ENCODE data around the gene PLAU.

PLAU gene

GRCh38 chr10:73941300-73941699, 30.4 kb downstream of the PLAU start:
- TF ChIP-seq CTCF (IDR thresholded peaks at IDR 0.05; ENCODE audit: borderline replicate concordance, control extremely low read depth, extremely low read depth, insufficient read depth, missing control alignments): no peak
- no peak for DNase-seq (ENCODE audit: low spot score)
- in situ Hi-C loops (cut with MboI; ENCODE audit: low sequenced_read_pairs, unreplicated experiment): no loop called here

- in situ Hi-C loops (cut with MboI; ENCODE audit: low sequenced_read_pairs, unreplicated experiment): no loop called here
- TF ChIP-seq CTCF (IDR thresholded peaks at IDR 0.05; ENCODE audit: borderline replicate concordance, control extremely low read depth, extremely low read depth, insufficient read depth, missing control alignments): no peak
- no peak for DNase-seq (ENCODE audit: low spot score)
These were observed 33.6 kb downstream of the PLAU start for GRCh38 chr10:73944356-73945100.

GRCh38 chr10:73946253-73947145, 35.6 kb downstream of the PLAU start:
- in situ Hi-C loops (cut with MboI; ENCODE audit: low sequenced_read_pairs, unreplicated experiment): no loop called here
- DNase-seq (ENCODE audit: low spot score): no peak
- no peak for TF ChIP-seq CTCF (IDR thresholded peaks at IDR 0.05; ENCODE audit: borderline replicate concordance, control extremely low read depth, extremely low read depth, insufficient read depth, missing control alignments)

- in situ Hi-C loops (cut with MboI; ENCODE audit: low sequenced_read_pairs, unreplicated experiment): no loop called here
- no peak for DNase-seq (ENCODE audit: low spot score)
- TF ChIP-seq CTCF (IDR thresholded peaks at IDR 0.05; ENCODE audit: borderline replicate concordance, control extremely low read depth, extremely low read depth, insufficient read depth, missing control alignments): no peak
These were observed 38.2 kb downstream of the PLAU start for GRCh38 chr10:73948947-73949633.

DNA sequence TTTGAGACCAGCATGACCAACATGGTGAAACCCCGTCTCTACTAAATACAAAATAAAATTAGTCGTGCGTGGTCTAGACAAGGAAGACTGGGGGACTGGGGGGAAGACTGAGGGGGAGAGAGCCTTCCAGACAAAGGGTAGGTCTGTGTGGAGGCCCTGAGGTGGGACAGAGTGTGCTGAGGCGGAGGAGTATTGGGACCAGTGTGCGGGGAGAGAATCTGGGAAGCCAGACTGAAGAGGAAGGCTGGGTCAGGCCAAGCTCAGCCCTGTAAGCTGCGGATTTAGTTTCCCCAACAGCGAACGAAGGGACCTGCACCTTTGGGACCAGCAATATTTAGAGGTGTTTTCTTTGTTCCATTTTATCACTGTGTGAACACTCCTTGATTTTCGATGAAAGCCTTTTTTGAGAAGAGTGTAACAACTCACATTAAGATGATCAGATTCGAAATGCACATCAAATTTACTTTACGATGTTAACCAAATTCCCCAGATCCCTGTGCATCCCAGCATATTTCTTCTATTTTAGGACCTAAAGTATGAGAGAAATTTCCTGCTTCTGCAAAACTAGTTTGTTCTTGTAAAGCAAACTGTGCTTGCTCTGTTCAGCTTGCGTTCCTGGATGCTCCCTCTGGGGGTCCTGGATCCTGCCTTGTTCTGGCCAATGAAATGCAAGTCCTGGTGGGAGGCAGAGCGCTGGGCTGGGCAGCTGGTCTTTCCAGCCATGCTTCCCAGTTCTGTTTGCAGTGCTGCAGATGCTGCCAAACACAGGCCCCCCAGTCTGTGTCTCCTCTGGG, 39.4 kb downstream of the PLAU start:
- no peak for TF ChIP-seq CTCF (IDR thresholded peaks at IDR 0.05; ENCODE audit: borderline replicate concordance, control extremely low read depth, extremely low read depth, insufficient read depth, missing control alignments)
- in situ Hi-C loops (cut with MboI; ENCODE audit: low sequenced_read_pairs, unreplicated experiment): no loop called here
- DNase-seq (ENCODE audit: low spot score): no peak

- in situ Hi-C loops (cut with MboI; ENCODE audit: low sequenced_read_pairs, unreplicated experiment): no loop called here
- DNase-seq (ENCODE audit: low spot score): no peak
- TF ChIP-seq CTCF (IDR thresholded peaks at IDR 0.05; ENCODE audit: borderline replicate concordance, control extremely low read depth, extremely low read depth, insufficient read depth, missing control alignments): no peak
These were observed 42.7 kb downstream of the PLAU start for GRCh38 chr10:73953665-73954064.

All from GM13976 (cell line).